Measurements from ENCODE around the gene NFATC1.

DNA sequence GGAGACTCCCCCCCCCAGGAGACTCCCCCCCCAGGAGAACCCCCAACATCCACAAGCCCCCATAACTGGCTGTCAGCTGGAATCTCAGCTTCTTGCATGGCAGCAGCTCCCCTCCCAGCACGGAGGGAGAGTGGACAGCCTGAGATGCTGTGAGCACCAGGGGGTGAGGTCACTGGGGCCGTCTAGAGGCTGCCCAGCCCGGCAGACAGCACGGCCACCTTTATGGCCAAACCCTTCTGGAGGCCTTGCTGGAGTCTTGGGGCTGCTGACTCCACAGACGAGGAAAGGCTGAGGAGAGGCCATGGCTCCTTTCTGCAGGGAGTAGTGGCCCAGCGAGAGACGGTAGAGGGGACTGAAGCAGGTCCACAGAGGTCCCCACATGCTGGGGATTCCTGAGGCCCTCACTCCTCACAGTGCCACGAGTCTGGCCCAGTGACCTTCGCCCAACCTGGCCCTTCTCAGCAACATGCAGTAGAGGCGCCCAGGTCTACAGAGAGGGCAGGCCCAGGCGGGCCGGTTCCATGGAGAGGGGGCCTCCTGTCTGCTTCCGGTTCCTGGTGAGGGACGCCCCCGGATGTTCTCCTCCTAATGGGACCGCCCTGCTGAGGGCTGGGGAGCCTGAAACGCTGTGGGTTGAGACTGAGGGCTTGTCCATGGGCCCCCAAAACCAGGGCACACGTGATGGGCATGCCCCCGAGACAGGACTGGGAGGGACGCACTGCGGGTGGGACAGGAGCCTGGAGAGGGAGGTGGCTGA, 161.3 kb downstream of the NFATC1 start:
- no peak for TF ChIP-seq POLR2A (IDR thresholded peaks at IDR 0.05)
- TF ChIP-seq, protein P1, sequence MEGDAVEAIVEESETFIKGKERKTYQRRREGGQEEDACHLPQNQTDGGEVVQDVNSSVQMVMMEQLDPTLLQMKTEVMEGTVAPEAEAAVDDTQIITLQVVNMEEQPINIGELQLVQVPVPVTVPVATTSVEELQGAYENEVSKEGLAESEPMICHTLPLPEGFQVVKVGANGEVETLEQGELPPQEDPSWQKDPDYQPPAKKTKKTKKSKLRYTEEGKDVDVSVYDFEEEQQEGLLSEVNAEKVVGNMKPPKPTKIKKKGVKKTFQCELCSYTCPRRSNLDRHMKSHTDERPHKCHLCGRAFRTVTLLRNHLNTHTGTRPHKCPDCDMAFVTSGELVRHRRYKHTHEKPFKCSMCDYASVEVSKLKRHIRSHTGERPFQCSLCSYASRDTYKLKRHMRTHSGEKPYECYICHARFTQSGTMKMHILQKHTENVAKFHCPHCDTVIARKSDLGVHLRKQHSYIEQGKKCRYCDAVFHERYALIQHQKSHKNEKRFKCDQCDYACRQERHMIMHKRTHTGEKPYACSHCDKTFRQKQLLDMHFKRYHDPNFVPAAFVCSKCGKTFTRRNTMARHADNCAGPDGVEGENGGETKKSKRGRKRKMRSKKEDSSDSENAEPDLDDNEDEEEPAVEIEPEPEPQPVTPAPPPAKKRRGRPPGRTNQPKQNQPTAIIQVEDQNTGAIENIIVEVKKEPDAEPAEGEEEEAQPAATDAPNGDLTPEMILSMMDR (IDR thresholded peaks at IDR 0.05): no peak

Measured in thyroid gland (tissue), 4 donors.